IMR-90 (cell line): ENCODE results near the gene IFT43. TPM values are rescaled to one million over a fixed set of nuclear protein-coding genes. Genes with fewer than 3 reads are reported as not detected.

Experiments
- ATAC-seq: fragments of 200-7000 bp; cut with Tn5 transposase; 2 replicates; pipeline ENCODE4 v1.9.1; 2020; ENCODE audit warnings: low read depth, mild to moderate bottlenecking, moderate library complexity
- BruUV-seq: library from RNA; stranded (reverse); fragments of 400-500 nt; replicated peaks from 2 replicates; lab custom pipeline; 2021; lab: Mats Ljungman, UMichigan
- CTCF ChIA-PET: fragments of 300-600 bp; formaldehyde crosslinking; extraction: SDS; loops from one replicate; lab custom pipeline; 2021; ENCODE audit warnings: antibody characterized with exemption; lab: Yijun Ruan, JAX
- POLR2A ChIA-PET: fragments of 300-600 bp; sonication (Branson Sonifier 250); formaldehyde crosslinking; loops from one replicate; lab custom pipeline; 2022; ENCODE audit warnings: antibody characterized with exemption; ENCODE audit not compliant: unreplicated experiment; lab: Charles Lee
- DNase-seq: peaks from one replicate; pipeline ENCODE4 v3.0.0; 2013
- H2AFZ ChIP-seq: replicated peaks from 2 replicates; pipeline ENCODE3; 2013; ENCODE audit warnings: low read length, mild to moderate bottlenecking; ENCODE audit not compliant: poor library complexity
- H2AK5ac ChIP-seq: 2 replicates; pipeline ENCODE4 v1.6.1; 2013; ENCODE audit warnings: low read depth, low read length, inconsistent platforms
- H2AK9ac ChIP-seq: replicated peaks from 2 replicates; pipeline ENCODE3; 2013; ENCODE audit warnings: mild to moderate bottlenecking, low read depth, low read length, moderate library complexity; ENCODE audit not compliant: poor library complexity
- H2BK120ac ChIP-seq: 2 replicates; pipeline ENCODE4 v1.6.1; 2013; ENCODE audit warnings: low read depth, low read length, inconsistent platforms
- H2BK15ac ChIP-seq: 3 replicates; pipeline ENCODE4 v1.6.1; 2013; ENCODE audit warnings: low read depth, low read length, inconsistent platforms
- H2BK20ac ChIP-seq: 2 replicates; pipeline ENCODE4 v1.6.1; 2013; ENCODE audit warnings: low read depth, mild to moderate bottlenecking, inconsistent platforms, low read length, moderate library complexity
- H2BK5ac ChIP-seq: 2 replicates; pipeline ENCODE4 v1.6.1; 2013; ENCODE audit warnings: mild to moderate bottlenecking, low read depth, low read length, inconsistent platforms; ENCODE audit not compliant: poor library complexity, severe bottlenecking
- H3K14ac ChIP-seq: replicated peaks from 2 replicates; pipeline ENCODE4 v1.6.1; 2013; ENCODE audit warnings: low read depth, low read length, inconsistent platforms
- H3K18ac ChIP-seq: 2 replicates; pipeline ENCODE4 v1.6.1; 2013; ENCODE audit warnings: low read depth, low read length, control low read depth
- H3K23ac ChIP-seq: 2 replicates; pipeline ENCODE4 v1.6.1; 2013; ENCODE audit warnings: low read depth, low read length, inconsistent platforms
- H3K27ac ChIP-seq: 2 replicates; pipeline ENCODE4 v1.5.1; 2013; ENCODE audit warnings: mild to moderate bottlenecking, control low read depth, low read length; ENCODE audit not compliant: insufficient read depth
- H3K27me3 ChIP-seq: 2 replicates; pipeline ENCODE4 v1.6.1; 2013; ENCODE audit warnings: low read length; ENCODE audit not compliant: control insufficient read depth, insufficient read depth
- H3K36me3 ChIP-seq: 2 replicates; pipeline ENCODE4 v1.6.1; 2013; ENCODE audit warnings: low read length, mixed read lengths; ENCODE audit not compliant: control insufficient read depth, insufficient read depth
- H3K4ac ChIP-seq: 2 replicates; pipeline ENCODE4 v1.6.1; 2013; ENCODE audit warnings: low read depth, low read length, inconsistent platforms
- H3K4me1 ChIP-seq: 2 replicates; pipeline ENCODE4 v1.6.1; 2013; ENCODE audit warnings: low read length, mixed read lengths; ENCODE audit not compliant: control insufficient read depth, insufficient read depth
- H3K4me2 ChIP-seq: 2 replicates; pipeline ENCODE4 v1.6.1; 2013; ENCODE audit warnings: low read depth, mild to moderate bottlenecking, control low read depth, low read length, moderate library complexity
- H3K4me3 ChIP-seq: 2 replicates; pipeline ENCODE4 v1.5.1; 2013; ENCODE audit warnings: low read depth, mild to moderate bottlenecking, control low read depth, low read length, moderate library complexity; ENCODE audit not compliant: insufficient read depth
- H3K56ac ChIP-seq: 2 replicates; pipeline ENCODE4 v1.6.1; 2013; ENCODE audit warnings: low read length, inconsistent platforms; ENCODE audit not compliant: insufficient read depth; ENCODE audit errors: extremely low read depth
- H3K79me1 ChIP-seq, 2 experiments: 2 replicates each; pipeline ENCODE4 v1.6.1; 2013; ENCODE audit warnings: low read length in 2 of 2, inconsistent platforms in 1 of 2, low read depth in 1 of 2
- H3K9ac ChIP-seq: 2 replicates; pipeline ENCODE4 v1.6.1; 2013; ENCODE audit warnings: low read depth, low read length, control low read depth
- H3K9me1 ChIP-seq: 2 replicates; pipeline ENCODE4 v1.6.1; 2013; ENCODE audit warnings: low read length, inconsistent platforms; ENCODE audit not compliant: insufficient read depth
- H3K9me3 ChIP-seq: 2 replicates; pipeline ENCODE4 v1.6.1; 2013; ENCODE audit warnings: low read length; ENCODE audit not compliant: control insufficient read depth, insufficient read depth
- H4K20me1 ChIP-seq: 2 replicates; pipeline ENCODE4 v1.6.1; 2013; ENCODE audit warnings: low read length, inconsistent platforms; ENCODE audit not compliant: insufficient read depth
- H4K5ac ChIP-seq: 2 replicates; pipeline ENCODE4 v1.6.1; 2013; ENCODE audit warnings: mild to moderate bottlenecking, low read depth, low read length, control low read depth
- H4K8ac ChIP-seq, 2 experiments: 2 replicates each; pipeline ENCODE4 v1.6.1; 2013; ENCODE audit warnings: low read depth in 2 of 2, low read length in 2 of 2, control low read depth in 1 of 2, inconsistent platforms in 1 of 2
- H4K91ac ChIP-seq: 2 replicates; pipeline ENCODE4 v1.6.1; 2013; ENCODE audit warnings: low read depth, low read length, inconsistent platforms; ENCODE audit not compliant: insufficient read depth
- BHLHE40 ChIP-seq: fragments of 150-350 bp; IDR thresholded peaks from 2 replicates; pipeline ENCODE4 v1.6.1; 2016; ENCODE audit warnings: mild to moderate bottlenecking, low read depth, low read length
- MXI1 ChIP-seq: IDR thresholded peaks from 2 replicates; pipeline ENCODE4 v1.6.1; 2012; ENCODE audit warnings: low read depth, mild to moderate bottlenecking, low read length, moderate library complexity, borderline replicate concordance
- RFX5 ChIP-seq: IDR thresholded peaks from 2 replicates; pipeline ENCODE4 v1.8.0; 2012; ENCODE audit warnings: low read depth, mild to moderate bottlenecking, low read length, moderate library complexity
- USF2 ChIP-seq: fragments of 150-350 bp; IDR thresholded peaks from 2 replicates; pipeline ENCODE4 v1.6.1; 2017; ENCODE audit warnings: mild to moderate bottlenecking, antibody characterized with exemption, low read length, low read depth
- WGBS, 2 experiments: methylation state at CpG; one replicate each; pipeline versions ENCODE4 v1.1.5 to v1.1.7; 2013; ENCODE audit warnings: missing lambda C conversion rate in 2 of 2; ENCODE audit not compliant: insufficient read length in 1 of 2; ENCODE audit errors: extremely low coverage in 2 of 2; 5-methylcytosine and 5-hydroxymethylcytosine counted together
- dilution Hi-C: fragments of 300-500 bp; cut with HindIII; formaldehyde crosslinking; loops from one replicate; pipeline ENCODE4 v1.14.3; 2018; ENCODE audit warnings: low sequenced_read_pairs; ENCODE audit not compliant: unreplicated experiment
- in situ Hi-C: fragments of 300-500 bp; cut with MboI; formaldehyde crosslinking; loops from 3 replicates; pipeline ENCODE4 v1.14.3; 2019; ENCODE audit warnings: low sequenced_read_pairs, inconsistent platforms, mixed read lengths
- intact Hi-C: fragments of 100-400 bp; cut with micrococcal nuclease; formaldehyde crosslinking; loops from 2 replicates; pipeline ENCODE4 v1.10.0; 2022
- polyA plus RNA-seq, 3 experiments: library from polyadenylated mRNA; depleted of rRNA; stranded (reverse); fragments of >200 nt; gene quantifications; 2 replicates each; pipeline ENCODE4 v1.2.3, GENCODE V29; 2012; ENCODE audit warnings: low replicate concordance in 1 of 3
- total RNA-seq: library from RNA; depleted of rRNA; stranded (reverse); fragments of >200 nt; gene quantifications from 2 replicates; pipeline ENCODE4 v1.2.3, GENCODE V29; 2012

Gene IFT43
- total and polyA plus RNA-seq, 2 of the 4 experiments (the other 2 are of a cell fraction): 41.4 to 43.2 TPM

GRCh38 chr14:75968456-75968855 is 17.1 kb upstream of the IFT43 start:
- Histone ChIP-seq H3K14ac (no peak overlapping the region), H2BK5ac (no peak overlapping the region), H3K18ac (no peak overlapping the region), H3K4me3 (no peak overlapping the region), H2AK9ac (no peak overlapping the region), H4K20me1 (no peaks in the 10 kb centered on the region), H3K23ac (no peak overlapping the region), H3K4me2 (no peak overlapping the region), H3K4ac (no peak overlapping the region), H4K8ac (no peak overlapping the region), H3K9me3 (no peaks in the 10 kb centered on the region), H3K27me3 (no peaks in the 10 kb centered on the region), H2BK15ac (no peak overlapping the region), H2AK5ac (no peak overlapping the region), H3K27ac (no peak overlapping the region), H3K79me1 (no peaks in the 10 kb centered on the region), H4K91ac (no peak overlapping the region), H3K56ac (no peak overlapping the region), H2AFZ (no peak overlapping the region), H2BK120ac (no peak overlapping the region), H3K9ac (no peak overlapping the region), H3K36me3 (0 out of 2 replicates have a peak, but pooled peaks cover 2% of the 10 kb centered on the region), H4K5ac (no peak overlapping the region), H3K9me1 (no peaks in the 10 kb centered on the region), H2BK20ac (no peak overlapping the region), H3K4me1 (no peaks in the 10 kb centered on the region)
- in situ Hi-C loops: no loop called here
- 100% methylated on average over 1 of the region's 4 CpGs; no CpG with 5 or more reads in 1 of the 2 experiments for WGBS, 2 experiments
- no TSS peak for BruUV-seq
- ATAC-seq (no peak; the same call in 1 of the 2 replicates), DNase-seq (no peak)
- dilution Hi-C loops: no loop called here
- TF ChIP-seq RFX5: no peak
- no peak for TF ChIP-seq BHLHE40
- no peak for TF ChIP-seq MXI1
- TF ChIP-seq USF2: no peak
- ChIA-PET CTCF (interaction anchor here (0.9 to 1.2 kb wide), 2 partner anchors 61 to 174 kb away, joined by 3 read pairs; no protein-coding TSS in a partner anchor), POLR2A (no interaction called here)
- intact Hi-C loops: no loop called here
